ENCODE results near the gene VPS26C. TPM values are rescaled to one million over a fixed set of nuclear protein-coding genes. Genes with fewer than 3 reads are reported as not detected.

VPS26C gene
- total and polyA plus RNA-seq, 2 of the 13 experiments (the other 11 are each of a cell fraction or from before 2014, with no cell fraction given), result 30.3 to 39.7 TPM

GRCh38 chr21:37220981-37221664 lies 46.0 kb downstream of the VPS26C start (continued):
- TF ChIP-seq, protein P1, sequence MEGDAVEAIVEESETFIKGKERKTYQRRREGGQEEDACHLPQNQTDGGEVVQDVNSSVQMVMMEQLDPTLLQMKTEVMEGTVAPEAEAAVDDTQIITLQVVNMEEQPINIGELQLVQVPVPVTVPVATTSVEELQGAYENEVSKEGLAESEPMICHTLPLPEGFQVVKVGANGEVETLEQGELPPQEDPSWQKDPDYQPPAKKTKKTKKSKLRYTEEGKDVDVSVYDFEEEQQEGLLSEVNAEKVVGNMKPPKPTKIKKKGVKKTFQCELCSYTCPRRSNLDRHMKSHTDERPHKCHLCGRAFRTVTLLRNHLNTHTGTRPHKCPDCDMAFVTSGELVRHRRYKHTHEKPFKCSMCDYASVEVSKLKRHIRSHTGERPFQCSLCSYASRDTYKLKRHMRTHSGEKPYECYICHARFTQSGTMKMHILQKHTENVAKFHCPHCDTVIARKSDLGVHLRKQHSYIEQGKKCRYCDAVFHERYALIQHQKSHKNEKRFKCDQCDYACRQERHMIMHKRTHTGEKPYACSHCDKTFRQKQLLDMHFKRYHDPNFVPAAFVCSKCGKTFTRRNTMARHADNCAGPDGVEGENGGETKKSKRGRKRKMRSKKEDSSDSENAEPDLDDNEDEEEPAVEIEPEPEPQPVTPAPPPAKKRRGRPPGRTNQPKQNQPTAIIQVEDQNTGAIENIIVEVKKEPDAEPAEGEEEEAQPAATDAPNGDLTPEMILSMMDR (CRISPR knock-in tag; IDR thresholded peaks at IDR 0.05), result peak; percentile 98
- TF ChIP-seq MTA3 (CRISPR knock-in tag; IDR thresholded peaks at IDR 0.05) (no peak), ZNF407 (CRISPR knock-in tag; IDR thresholded peaks at IDR 0.05; ENCODE audit: not compliant biosample characterization) (peak; percentile 76), RNF2 (conservative IDR thresholded peaks at IDR 0.05; ENCODE audit: low read depth) (no peak; the same call in none of the 2 replicates), ZNF788 (CRISPR knock-in tag; IDR thresholded peaks at IDR 0.05; ENCODE audit: borderline replicate concordance) (no peak; the same call in none of the 2 replicates), SP1 (IDR thresholded peaks at IDR 0.05) (no peak), SP1 (CRISPR knock-in tag; IDR thresholded peaks at IDR 0.05) (peak; percentile 96), E2F2 (CRISPR knock-in tag; IDR thresholded peaks at IDR 0.05; ENCODE audit: borderline replicate concordance) (no peak), HNF4A (CRISPR knock-in tag; IDR thresholded peaks at IDR 0.05) (no peak), ZNF10 (CRISPR knock-in tag; IDR thresholded peaks at IDR 0.05; ENCODE audit: borderline replicate concordance, low read depth) (no peak), CAMTA2 (CRISPR knock-in tag; IDR thresholded peaks at IDR 0.05; ENCODE audit: borderline replicate concordance) (0 out of 2 replicates have a peak, but pooled peaks have one; percentile 70), NCOA1 (CRISPR knock-in tag; IDR thresholded peaks at IDR 0.05) (no peak), CHD2 (IDR thresholded peaks at IDR 0.05; ENCODE audit: low read depth, low read length) (0 out of 2 replicates have a peak, but pooled peaks have one; percentile 35), JDP2 (CRISPR knock-in tag; IDR thresholded peaks at IDR 0.05; ENCODE audit: borderline replicate concordance) (no peak; the same call in 1 of the 2 replicates), EEA1 (CRISPR knock-in tag; IDR thresholded peaks at IDR 0.05; ENCODE audit: borderline replicate concordance) (peak; percentile 32; the same call in 1 of the 2 replicates), FOXC1 (CRISPR knock-in tag; IDR thresholded peaks at IDR 0.05; ENCODE audit: borderline replicate concordance) (0 out of 2 replicates have a peak, but pooled peaks have one; percentile 21), PAWR (CRISPR knock-in tag; IDR thresholded peaks at IDR 0.05; ENCODE audit: borderline replicate concordance) (no peak), PTBP1 (IDR thresholded peaks at IDR 0.05; ENCODE audit: low read depth, low read length, poor library complexity, severe bottlenecking) (no peak)

All from HepG2 (cell line).